K562 (cell line): ENCODE results near the gene MLLT6.

ENCODE experiments used
- JUN ChIP-seq, 2 experiments: sonication (generic) in 1 of 2; formaldehyde crosslinking in 1 of 2; IDR thresholded peaks; 2 replicates each; pipeline versions ENCODE4 v1.6.1 to v1.8.0; 2012 to 2022; ENCODE audit warnings: borderline replicate concordance in 2 of 2, mild to moderate bottlenecking in 2 of 2, improper control_type of control experiment in 1 of 2, low read depth in 1 of 2, low read length in 1 of 2, missing genetic modification reagents in 1 of 2
- KLF1 ChIP-seq: fragments of 450-650 bp; IDR thresholded peaks from 2 replicates; pipeline ENCODE4 v1.6.1; 2016; ENCODE audit warnings: missing genetic modification characterization, missing compliant biosample characterization
- NFYB ChIP-seq: IDR thresholded peaks from 2 replicates; pipeline ENCODE4 v1.6.1; 2011; ENCODE audit warnings: mild to moderate bottlenecking, moderate library complexity; ENCODE audit not compliant: insufficient read length; ENCODE audit errors: extremely low read depth

- TF ChIP-seq JUN (IDR thresholded peaks at IDR 0.05; ENCODE audit: borderline replicate concordance, low read depth, low read length): no peak
- TF ChIP-seq JUN (CRISPR knock-in tag; IDR thresholded peaks at IDR 0.05; ENCODE audit: borderline replicate concordance): no peak
- TF ChIP-seq KLF1 (tag): no peak
- no peak for TF ChIP-seq NFYB
Observed at GRCh38 chr17:38730526-38731379, 25.7 kb downstream of the MLLT6 start.
